Progenitor cell of endocrine pancreas (in vitro differentiated cells): Measurements from ENCODE around the gene DHDDS. TPM values are rescaled to one million over a fixed set of nuclear protein-coding genes. Genes with fewer than 3 reads are reported as not detected.

ENCODE experiments used
- DNase-seq: peaks from one replicate; pipeline ENCODE4 v3.0.0; 2021; ENCODE audit warnings: low spot score; ENCODE audit not compliant: unreplicated experiment
- H3K27ac Mint-ChIP-seq: 2 replicates; pipeline ENCODE4 v1.8.0; 2021; ENCODE audit warnings: mild to moderate bottlenecking, moderate library complexity, mixed read lengths
- H3K27me3 Mint-ChIP-seq: 2 replicates; pipeline ENCODE4 v1.8.0; 2021; ENCODE audit warnings: mixed read lengths
- H3K36me3 Mint-ChIP-seq: 2 replicates; pipeline ENCODE4 v1.8.0; 2022; ENCODE audit warnings: mixed read lengths; ENCODE audit not compliant: insufficient read depth
- H3K4me1 Mint-ChIP-seq: 2 replicates; pipeline ENCODE4 v1.8.0; 2021; ENCODE audit warnings: low read depth, mixed read lengths
- H3K4me3 Mint-ChIP-seq: 2 replicates; pipeline ENCODE4 v1.8.0; 2021; ENCODE audit warnings: low read depth, mild to moderate bottlenecking, moderate library complexity, mixed read lengths
- H3K9me3 Mint-ChIP-seq: 2 replicates; pipeline ENCODE4 v1.8.0; 2021; ENCODE audit warnings: low read depth, mixed read lengths
- total RNA-seq: library from RNA; stranded (reverse); gene quantifications from 2 replicates; pipeline ENCODE4 v1.2.1, GENCODE V29; 2021
- TF ChIP-seq, protein P1 (sequence below): fragments of 200-600 bp; sonication (generic); IDR thresholded peaks from one replicate; pipeline ENCODE4 v1.5.0; 2021; ENCODE audit warnings: antibody characterized with exemption, mild to moderate bottlenecking; ENCODE audit not compliant: unreplicated experiment

The DHDDS gene
- total RNA-seq, 1 donor from 2014 or later = 44.4 TPM

DNA sequence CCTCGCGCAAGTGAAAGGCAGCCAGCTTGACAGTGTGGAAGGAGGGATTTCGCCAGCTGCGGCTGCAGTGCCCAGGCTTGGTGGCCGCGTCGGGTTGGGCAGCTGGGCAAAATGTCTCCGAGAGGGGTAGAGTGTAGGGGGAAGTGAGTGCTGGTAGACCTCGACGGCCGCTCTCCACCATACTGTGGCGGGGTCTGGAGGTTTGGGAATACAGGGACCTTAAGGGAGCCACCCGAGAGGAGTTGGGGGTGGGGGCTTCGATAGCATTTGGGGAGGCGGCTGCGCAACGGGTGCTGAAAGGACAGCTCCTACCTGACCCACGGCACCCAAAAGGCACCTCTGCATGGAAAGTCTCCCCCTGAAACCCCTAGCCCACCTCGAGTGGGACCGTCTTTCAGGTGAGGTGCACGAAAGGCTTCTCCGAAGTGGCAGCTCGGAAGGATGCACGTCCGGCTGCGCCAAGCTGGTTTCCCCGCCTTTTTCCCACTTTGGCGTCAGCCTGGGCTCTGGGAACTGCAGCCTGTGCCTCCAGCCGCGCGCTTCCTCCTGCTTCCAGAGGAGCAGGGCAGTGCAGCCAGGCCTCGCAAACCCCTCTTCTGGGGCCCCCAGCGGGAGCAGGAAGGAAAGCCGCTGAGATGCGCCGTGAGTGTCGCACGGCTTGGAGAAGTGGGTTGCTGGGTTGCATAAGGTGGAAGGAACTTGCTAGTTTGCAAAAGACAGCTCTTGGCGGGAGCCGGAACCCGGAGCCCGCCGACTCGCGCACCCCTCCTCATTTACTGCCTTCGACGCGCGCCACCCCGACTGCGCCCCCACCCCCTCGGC lies 39.6 kb downstream of the DHDDS start:
- DNase-seq = peak; percentile 49
- peak overlapping the region; percentile 91 for H3K4me3 Mint-ChIP-seq
- H3K27ac Mint-ChIP-seq = peak overlapping the region; percentile 98
- TF ChIP-seq, protein P1, sequence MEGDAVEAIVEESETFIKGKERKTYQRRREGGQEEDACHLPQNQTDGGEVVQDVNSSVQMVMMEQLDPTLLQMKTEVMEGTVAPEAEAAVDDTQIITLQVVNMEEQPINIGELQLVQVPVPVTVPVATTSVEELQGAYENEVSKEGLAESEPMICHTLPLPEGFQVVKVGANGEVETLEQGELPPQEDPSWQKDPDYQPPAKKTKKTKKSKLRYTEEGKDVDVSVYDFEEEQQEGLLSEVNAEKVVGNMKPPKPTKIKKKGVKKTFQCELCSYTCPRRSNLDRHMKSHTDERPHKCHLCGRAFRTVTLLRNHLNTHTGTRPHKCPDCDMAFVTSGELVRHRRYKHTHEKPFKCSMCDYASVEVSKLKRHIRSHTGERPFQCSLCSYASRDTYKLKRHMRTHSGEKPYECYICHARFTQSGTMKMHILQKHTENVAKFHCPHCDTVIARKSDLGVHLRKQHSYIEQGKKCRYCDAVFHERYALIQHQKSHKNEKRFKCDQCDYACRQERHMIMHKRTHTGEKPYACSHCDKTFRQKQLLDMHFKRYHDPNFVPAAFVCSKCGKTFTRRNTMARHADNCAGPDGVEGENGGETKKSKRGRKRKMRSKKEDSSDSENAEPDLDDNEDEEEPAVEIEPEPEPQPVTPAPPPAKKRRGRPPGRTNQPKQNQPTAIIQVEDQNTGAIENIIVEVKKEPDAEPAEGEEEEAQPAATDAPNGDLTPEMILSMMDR = no peak
- peaks cover 26% of the 10 kb centered on the region for H3K4me1 Mint-ChIP-seq
- H3K27me3 Mint-ChIP-seq = no peaks in the 10 kb centered on the region
- H3K9me3 Mint-ChIP-seq = no peaks in the 10 kb centered on the region
- peaks cover 27% of the 10 kb centered on the region for H3K36me3 Mint-ChIP-seq

DNA sequence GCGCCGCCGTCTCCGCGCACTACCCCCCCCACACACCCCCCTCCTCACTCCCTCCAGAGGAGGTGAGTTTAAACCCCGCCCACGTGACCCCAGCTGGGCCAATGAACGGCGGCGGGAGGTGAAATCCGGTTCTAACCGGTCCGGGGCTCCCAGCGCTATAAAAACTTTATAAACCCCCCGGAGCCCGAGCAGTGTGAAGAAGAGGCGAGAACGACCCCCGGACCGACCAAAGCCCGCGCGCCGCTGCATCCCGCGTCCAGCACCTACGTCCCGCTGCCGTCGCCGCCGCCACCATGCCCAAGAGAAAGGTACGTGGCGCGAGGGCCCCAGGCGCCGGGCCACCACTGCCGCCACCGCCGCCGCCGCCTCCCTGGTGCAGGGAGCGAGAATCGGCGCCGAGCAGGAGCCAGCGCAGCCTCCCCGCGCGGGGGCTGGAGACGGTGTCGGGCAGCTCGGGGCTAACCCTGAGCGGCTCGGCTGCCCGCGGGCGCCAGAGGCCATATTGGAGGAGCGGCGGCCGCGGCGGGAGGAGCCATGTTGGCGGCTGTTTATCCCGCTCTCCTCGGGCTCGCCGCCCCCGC lies 40.3 kb downstream of the DHDDS start, which contains the start of gene HMGN2:
HMGN2 (plus strand) TSS at position 121 of the 581 bp plus-strand sequence; CDS start at position 294, 173 bp downstream.
- Mint-ChIP-seq H3K36me3 (peaks cover 21% of the 10 kb centered on the region), H3K9me3 (no peaks in the 10 kb centered on the region), H3K27me3 (no peaks in the 10 kb centered on the region), H3K4me3 (peak within 1 kb of the TSS; percentile 91), H3K4me1 (peaks cover 26% of the 10 kb centered on the region), H3K27ac (peak within 1 kb of the TSS; percentile 98)
- peak; percentile 75 for DNase-seq
- TF ChIP-seq, protein P1 = no peak

DNA sequence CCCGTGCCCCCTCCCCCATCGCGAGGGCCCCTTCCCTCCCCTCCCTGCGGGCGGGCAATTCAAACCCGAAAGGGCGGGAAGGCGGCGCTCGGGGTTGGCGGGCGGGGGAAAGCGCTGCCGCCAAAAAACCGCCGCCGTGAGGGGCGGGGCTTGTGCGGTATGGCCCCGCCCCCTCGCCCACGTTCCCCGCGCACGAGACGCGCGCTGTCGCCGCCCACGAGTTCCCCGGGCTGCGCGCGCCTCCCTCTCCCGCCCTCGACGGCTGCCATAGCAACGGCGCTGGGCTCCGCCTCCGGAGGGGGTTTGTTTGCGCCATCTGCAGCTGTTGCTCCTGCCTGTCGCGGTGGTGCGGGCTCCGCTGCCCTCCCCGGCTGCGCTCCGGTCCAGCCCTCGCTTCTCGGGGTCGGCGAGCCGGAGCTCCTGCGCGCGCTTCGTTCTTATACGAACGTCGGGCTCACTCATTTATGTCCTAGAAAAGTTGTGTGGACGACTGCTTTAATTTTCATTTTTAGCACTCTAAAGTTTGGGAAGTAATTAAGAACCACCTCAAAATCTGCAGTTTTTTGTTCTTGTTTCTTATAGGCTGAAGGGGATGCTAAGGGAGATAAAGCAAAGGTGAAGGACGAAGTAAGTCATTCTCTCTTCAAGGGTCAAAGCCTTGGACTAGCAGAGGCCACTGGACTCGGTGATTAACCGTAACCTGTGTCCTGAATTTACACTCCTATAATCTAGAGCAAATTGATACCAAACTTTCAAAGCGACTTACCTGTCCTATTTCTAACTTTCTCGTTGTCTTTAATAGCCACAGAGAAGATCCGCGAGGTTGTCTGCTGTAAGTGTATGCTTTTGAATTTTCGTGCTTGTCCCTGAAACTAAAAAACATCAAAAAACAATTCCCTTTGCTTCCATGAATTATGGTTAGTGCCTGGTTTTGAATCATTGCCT lies 41.1 kb downstream of the DHDDS start:
- Mint-ChIP-seq H3K27me3 (no peaks in the 10 kb centered on the region), H3K4me1 (peaks cover 26% of the 10 kb centered on the region), H3K27ac (peak overlapping the region; percentile 93), H3K36me3 (peaks cover 25% of the 10 kb centered on the region), H3K4me3 (peak overlapping the region; percentile 89), H3K9me3 (no peaks in the 10 kb centered on the region)
- TF ChIP-seq, protein P1 = no peak
- DNase-seq = peak; percentile 89

DNA sequence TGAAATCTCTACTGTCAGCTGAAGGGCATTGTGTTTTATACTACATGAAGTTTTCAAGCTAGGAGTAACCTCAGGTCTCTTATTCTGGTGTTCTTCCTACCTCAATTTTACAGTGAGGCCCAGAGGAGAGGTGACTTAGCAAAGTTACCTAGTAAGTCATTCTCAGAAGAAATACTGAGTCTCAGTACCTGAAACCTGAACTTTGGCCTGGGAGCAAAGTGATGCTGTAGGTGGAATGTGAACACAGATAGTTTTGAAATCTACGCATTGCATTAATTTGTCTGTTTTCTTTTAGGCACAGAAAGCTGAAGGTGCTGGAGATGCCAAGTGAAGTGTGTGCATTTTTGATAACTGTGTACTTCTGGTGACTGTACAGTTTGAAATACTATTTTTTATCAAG lies 42.7 kb downstream of the DHDDS start:
- TF ChIP-seq, protein P1 = no peak
- H3K36me3 Mint-ChIP-seq = peaks cover 29% of the 10 kb centered on the region
- H3K9me3 Mint-ChIP-seq = no peaks in the 10 kb centered on the region
- H3K27me3 Mint-ChIP-seq = no peaks in the 10 kb centered on the region
- DNase-seq = no peak
- peaks cover 26% of the 10 kb centered on the region for H3K4me1 Mint-ChIP-seq
- H3K27ac Mint-ChIP-seq = peak overlapping the region; percentile 52
- H3K4me3 Mint-ChIP-seq = peak overlapping the region; percentile 89

DNA sequence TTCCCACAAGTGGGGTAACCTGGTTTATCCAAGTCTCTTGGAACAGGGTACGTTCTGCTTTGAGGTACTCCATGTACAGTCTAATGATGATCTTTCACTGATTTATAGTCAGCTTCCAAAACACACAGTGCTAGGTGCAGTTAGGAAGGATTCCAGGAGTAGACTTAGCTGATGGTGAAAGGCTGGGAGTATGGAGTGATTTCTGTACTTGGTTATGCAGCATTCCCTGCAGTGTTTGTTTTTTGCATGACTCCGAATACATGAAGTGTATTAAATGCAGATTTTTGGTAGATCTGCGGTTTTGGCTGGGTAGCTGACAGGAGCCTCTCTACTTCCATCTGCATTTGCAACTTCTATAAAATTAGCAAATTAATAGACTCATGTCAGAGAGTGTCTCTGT lies 43.9 kb downstream of the DHDDS start:
- no peaks in the 10 kb centered on the region for H3K27me3 Mint-ChIP-seq
- H3K36me3 Mint-ChIP-seq = peaks cover 25% of the 10 kb centered on the region
- DNase-seq = no peak
- TF ChIP-seq, protein P1 = no peak
- no peak overlapping the region for H3K4me3 Mint-ChIP-seq
- H3K9me3 Mint-ChIP-seq = no peaks in the 10 kb centered on the region
- H3K27ac Mint-ChIP-seq = no peak overlapping the region
- H3K4me1 Mint-ChIP-seq = peaks cover 25% of the 10 kb centered on the region
